Measurements from ENCODE around the gene CD96.

The CD96 gene

GRCh38 chr3:111676211-111677006 lies 134.4 kb downstream of the CD96 start:
- peak; percentile 76 for DNase-seq (ENCODE audit: low spot score)

- no peak for DNase-seq (ENCODE audit: low spot score)
Observed at GRCh38 chr3:111677007-111677392, 135.0 kb downstream of the CD96 start.

- DNase-seq (ENCODE audit: low spot score): peak; percentile 59
Observed at GRCh38 chr3:111681661-111682426, 139.8 kb downstream of the CD96 start.

- DNase-seq (ENCODE audit: low spot score): no peak
Observed at GRCh38 chr3:111684640-111685039, 142.6 kb downstream of the CD96 start.

- no peak for DNase-seq (ENCODE audit: low spot score)
Observed at GRCh38 chr3:111688190-111688800, 146.3 kb downstream of the CD96 start.

GRCh38 chr3:111690242-111690641 lies 148.2 kb downstream of the CD96 start:
- DNase-seq (ENCODE audit: low spot score): no peak

GRCh38 chr3:111691293-111691909 lies 149.4 kb downstream of the CD96 start:
- peak; percentile 60 for DNase-seq (ENCODE audit: low spot score)

GRCh38 chr3:111692593-111693552 lies 150.9 kb downstream of the CD96 start:
- no peak for DNase-seq (ENCODE audit: low spot score)

GRCh38 chr3:111694471-111694870 lies 152.5 kb downstream of the CD96 start:
- DNase-seq (ENCODE audit: low spot score): no peak

- peak; percentile 46 for DNase-seq (ENCODE audit: low spot score)
Observed at GRCh38 chr3:111695636-111696117, 153.7 kb downstream of the CD96 start.

GRCh38 chr3:111700054-111700453 lies 158.1 kb downstream of the CD96 start:
- no peak for DNase-seq (ENCODE audit: low spot score)

- DNase-seq (ENCODE audit: low spot score): no peak
Observed at GRCh38 chr3:111701292-111701906, 159.4 kb downstream of the CD96 start.

All from SW480 (cell line).